HepG2 (cell line): ENCODE measurements around the gene RPRD1A. TPM values are rescaled to one million over a fixed set of nuclear protein-coding genes. Genes with fewer than 3 reads are reported as not detected.

Source experiments
- ATAC-seq: fragments of 200-7000 bp; cut with Tn5 transposase; 3 replicates; pipeline ENCODE4 v1.9.1; 2020; ENCODE audit warnings: mild to moderate bottlenecking, moderate library complexity
- BruUV-seq: library from RNA; stranded (reverse); fragments of 400-500 nt; replicated peaks from 2 replicates; lab custom pipeline; 2021; lab: Mats Ljungman, UMichigan
- CTCF ChIA-PET: fragments of 300-600 bp; formaldehyde crosslinking; extraction: SDS; loops from one replicate; lab custom pipeline; 2021; ENCODE audit warnings: low total read pairs, inconsistent platforms, low intra/inter-chr PET ratio; lab: Yijun Ruan, JAX
- POLR2A ChIA-PET: fragments of 350-600 bp; sonication (Branson Sonifier 250); formaldehyde crosslinking; loops from one replicate; lab custom pipeline; 2020; ENCODE audit warnings: antibody characterized with exemption, inconsistent platforms; lab: Yijun Ruan, JAX
- DNase-seq: peaks from one replicate; pipeline ENCODE4 v3.0.0-alpha.2; 2015; ENCODE audit warnings: low spot score
- FAIRE-seq: peaks from 3 replicates; lab custom pipeline; 2011; peaks lifted over from hg19 to GRCh38; lab: Jason Lieb, UNC
- H2AFZ ChIP-seq: one replicate; pipeline ENCODE4 v1.6.1; 2011; ENCODE audit warnings: low read length, inconsistent platforms
- H3K27ac ChIP-seq: fragments of 300-600 bp; 3 replicates; pipeline ENCODE4 v1.8.0; 2011; ENCODE audit warnings: mixed run types, mild to moderate bottlenecking, mixed read lengths, low read length, inconsistent platforms; ENCODE audit not compliant: insufficient read depth; ENCODE audit errors: extremely low read length
- H3K27me3 ChIP-seq, 2 experiments: fragments of 200-600 bp in 1 of 2; 2 replicates in 1 of 2; 3 replicates in 1 of 2; pipeline versions ENCODE4 v1.6.0 to v1.8.0; 2011; ENCODE audit warnings: low read length in 2 of 2, mild to moderate bottlenecking in 2 of 2, moderate library complexity in 2 of 2, inconsistent platforms in 1 of 2; ENCODE audit not compliant: insufficient read depth in 2 of 2, control insufficient read depth in 1 of 2
- H3K36me3 ChIP-seq, 2 experiments: fragments of 200-600 bp in 1 of 2; replicated peaks in 1 of 2; 2 replicates in 1 of 2; 3 replicates in 1 of 2; pipeline versions ENCODE4 v1.5.1 to v1.8.0; 2011; ENCODE audit warnings: low read length in 2 of 2, inconsistent platforms in 1 of 2; ENCODE audit not compliant: insufficient read depth in 2 of 2, control insufficient read depth in 1 of 2
- H3K4me1 ChIP-seq: 2 replicates; pipeline ENCODE4 v1.5.1; 2012; ENCODE audit warnings: low read length, inconsistent platforms; ENCODE audit not compliant: insufficient read depth
- H3K4me2 ChIP-seq: 2 replicates; pipeline ENCODE4 v1.6.0; 2011; ENCODE audit warnings: low read depth, low read length, inconsistent platforms
- H3K4me3 ChIP-seq, 3 experiments: fragments of 200-600 bp in 1 of 3; sonication (generic), shearing (Covaris generic) in 1 of 3; replicated peaks in 1 of 3; 2 replicates each; pipeline ENCODE4 v1.5.1; 2011 to 2016; ENCODE audit warnings: low read length in 3 of 3, inconsistent platforms in 2 of 3, low read depth in 2 of 3, mild to moderate bottlenecking in 2 of 3, control low read depth in 1 of 3, mixed read lengths in 1 of 3; ENCODE audit not compliant: insufficient read depth in 1 of 3
- H3K79me2 ChIP-seq: one replicate; pipeline ENCODE4 v1.6.1; 2011; ENCODE audit warnings: low read length, inconsistent platforms; ENCODE audit not compliant: insufficient read depth
- H3K9ac ChIP-seq: 2 replicates; pipeline ENCODE4 v1.6.0; 2011; ENCODE audit warnings: mild to moderate bottlenecking, low read depth, low read length, inconsistent platforms; ENCODE audit not compliant: insufficient read depth
- H3K9me3 ChIP-seq: 2 replicates; pipeline ENCODE4 v1.5.1; 2012; ENCODE audit warnings: mild to moderate bottlenecking, low read length
- H4K20me1 ChIP-seq: 2 replicates; pipeline ENCODE4 v1.6.0; 2011; ENCODE audit warnings: inconsistent platforms, mild to moderate bottlenecking, low read length, moderate library complexity; ENCODE audit not compliant: insufficient read depth
- ATF7 ChIP-seq, 2 experiments: fragments of 450-650 bp in 1 of 2; sonication (generic) in 1 of 2; formaldehyde crosslinking in 1 of 2; IDR thresholded peaks; 2 replicates each; pipeline versions ENCODE4 v1.4.0 to v1.6.1; 2016 to 2020; ENCODE audit warnings: antibody characterized with exemption in 1 of 2, mild to moderate bottlenecking in 1 of 2, missing genetic modification reagents in 1 of 2
- ATRX ChIP-seq: sonication (generic); formaldehyde crosslinking; IDR thresholded peaks from 2 replicates; pipeline ENCODE4 v1.4.0; 2020; ENCODE audit warnings: missing genetic modification reagents, borderline replicate concordance
- BRCA1 ChIP-seq: sonication (generic); formaldehyde crosslinking; IDR thresholded peaks from 2 replicates; pipeline ENCODE4 v1.4.0; 2020; ENCODE audit warnings: missing genetic modification reagents
- KAT7 ChIP-seq: IDR thresholded peaks from 2 replicates; pipeline ENCODE4 v1.6.1; 2018; ENCODE audit warnings: borderline replicate concordance, missing compliant biosample characterization
- MEF2D ChIP-seq: sonication (generic); formaldehyde crosslinking; IDR thresholded peaks from 2 replicates; pipeline ENCODE4 v1.5.1; 2020; ENCODE audit warnings: mild to moderate bottlenecking, missing genetic modification reagents
- MLLT10 ChIP-seq: sonication (generic); formaldehyde crosslinking; IDR thresholded peaks from 2 replicates; pipeline ENCODE4 v1.4.0; 2020; ENCODE audit warnings: missing genetic modification reagents
- SAFB2 ChIP-seq: sonication (generic); formaldehyde crosslinking; IDR thresholded peaks from 2 replicates; pipeline ENCODE4 v1.5.1; 2020; ENCODE audit warnings: missing genetic modification reagents, low read depth, mild to moderate bottlenecking, borderline replicate concordance
- SALL2 ChIP-seq: sonication (generic); formaldehyde crosslinking; IDR thresholded peaks from 2 replicates; pipeline ENCODE4 v1.8.1; 2023; ENCODE audit warnings: mild to moderate bottlenecking, missing genetic modification reagents, inconsistent platforms
- SKI ChIP-seq: fragments of 450-650 bp; IDR thresholded peaks from one replicate; pipeline ENCODE4 v1.6.1; 2018; ENCODE audit warnings: mild to moderate bottlenecking; ENCODE audit not compliant: partially characterized antibody
- SOX6 ChIP-seq, 2 experiments: fragments of 450-650 bp in 1 of 2; sonication (generic) in 1 of 2; formaldehyde crosslinking in 1 of 2; IDR thresholded peaks; 2 replicates each; pipeline versions ENCODE4 v1.4.0 to v1.6.1; 2017 to 2020; ENCODE audit warnings: antibody characterized with exemption in 1 of 2, mild to moderate bottlenecking in 1 of 2, missing genetic modification reagents in 1 of 2
- TEAD3 ChIP-seq: optimal IDR thresholded peaks from 2 replicates; pipeline ENCODE3; 2016; ENCODE audit warnings: borderline replicate concordance
- ZFP37 ChIP-seq: sonication (generic); formaldehyde crosslinking; IDR thresholded peaks from 2 replicates; pipeline ENCODE4 v1.4.0; 2020; ENCODE audit warnings: missing genetic modification reagents, borderline replicate concordance
- ZNF124 ChIP-seq: sonication (generic); formaldehyde crosslinking; IDR thresholded peaks from 2 replicates; pipeline ENCODE4 v1.4.0; 2020; ENCODE audit warnings: missing genetic modification reagents
- WGBS: methylation state at CpG from one replicate; pipeline ENCODE4 v1.1.6; 2017; ENCODE audit warnings: low lambda C conversion rate; 5-methylcytosine and 5-hydroxymethylcytosine counted together
- in situ Hi-C: cut with HindIII; loops from 2 replicates; pipeline ENCODE4 v1.10.0; 2017; ENCODE audit warnings: low pct_unique_long_range_greater_than_20kb; ENCODE audit not compliant: extremely low pct_ligation_motif_present
- intact Hi-C: fragments of 100-400 bp; cut with micrococcal nuclease; formaldehyde crosslinking; loops from one replicate; pipeline ENCODE4 v1.10.0; 2022; ENCODE audit not compliant: unreplicated experiment
- polyA plus RNA-seq, 8 experiments: library from polyadenylated mRNA; depleted of rRNA in 3 of 8; stranded (reverse) in 7 of 8; unstranded in 1 of 8; fragments of >200 nt; fragmentation: Illumina TruSeq in 4 of 8; extraction: Trizol in 4 of 8; gene quantifications; 2 replicates each; pipeline versions ENCODE4 v1.2.1 to v1.2.3, GENCODE V29; 2011 to 2016; ENCODE audit warnings: low read depth in 4 of 8, missing spikeins in 1 of 8, mixed read lengths in 1 of 8; ENCODE audit not compliant: insufficient read depth in 1 of 8
- total RNA-seq, 5 experiments: library from RNA; depleted of rRNA; stranded (reverse); fragments of >200 nt; fragmentation: Illumina TruSeq; extraction: Trizol; gene quantifications; 2 replicates each; pipeline ENCODE4 v1.2.3, GENCODE V29; 2016; ENCODE audit warnings: low read depth in 1 of 5
- TF ChIP-seq, protein P1 (sequence below): sonication (generic); formaldehyde crosslinking; IDR thresholded peaks from 2 replicates; pipeline ENCODE4 v1.4.0; 2020; ENCODE audit warnings: missing genetic modification reagents, borderline replicate concordance
- TF ChIP-seq, protein P2 (sequence below): sonication (generic); formaldehyde crosslinking; IDR thresholded peaks from 2 replicates; pipeline ENCODE4 v1.8.1; 2023; ENCODE audit warnings: mild to moderate bottlenecking, missing genetic modification reagents

The RPRD1A gene
- total and polyA plus RNA-seq, 2 of the 13 experiments (the other 11 are each of a cell fraction or from before 2014, with no cell fraction given), result 42.5 to 78.2 TPM

GRCh38 chr18:35941299-35941698, 126.1 kb downstream of the RPRD1A start:
- H3K9me3 ChIP-seq, result no peaks in the 10 kb centered on the region
- no peak for ATAC-seq
- CTCF ChIA-PET, result no interaction called here

More at GRCh38 chr18:35941299-35941698, 126.1 kb downstream of the RPRD1A start:
- POLR2A ChIA-PET, result no interaction called here
- Histone ChIP-seq H3K79me2 (no peaks in the 10 kb centered on the region), H3K4me1 (no peaks in the 10 kb centered on the region), H3K27ac (no peak overlapping the region), H3K4me2 (no peak overlapping the region), H3K27me3 (no peaks in the 10 kb centered on the region), H3K9ac (no peak overlapping the region), H3K4me3 (no peak overlapping the region), H4K20me1 (no peaks in the 10 kb centered on the region), H3K36me3 (no peaks in the 10 kb centered on the region), H2AFZ (no peak overlapping the region)
- in situ Hi-C loops, result no loop called here
- WGBS, result 38% methylated on average over 6 of the region's 6 CpGs
- DNase-seq, result no peak
- intact Hi-C loops, result no loop called here
- TF ChIP-seq MEF2D (CRISPR knock-in tag) (no peak), MLLT10 (CRISPR knock-in tag) (no peak), SOX6 (IDR thresholded peaks at IDR 0.05) (no peak), SOX6 (CRISPR knock-in tag; IDR thresholded peaks at IDR 0.05) (no peak), ZNF124 (CRISPR knock-in tag) (no peak), ZFP37 (CRISPR knock-in tag) (no peak), SAFB2 (no peak), ATRX (CRISPR knock-in tag) (no peak), SKI (no peak), KAT7 (CRISPR knock-in tag) (no peak), TEAD3 (CRISPR knock-in tag) (no peak), BRCA1 (CRISPR knock-in tag) (no peak), ATF7 (IDR thresholded peaks at IDR 0.05) (no peak), ATF7 (CRISPR knock-in tag; IDR thresholded peaks at IDR 0.05) (no peak), SALL2 (CRISPR knock-in tag) (no peak)
- TF ChIP-seq, protein P1, sequence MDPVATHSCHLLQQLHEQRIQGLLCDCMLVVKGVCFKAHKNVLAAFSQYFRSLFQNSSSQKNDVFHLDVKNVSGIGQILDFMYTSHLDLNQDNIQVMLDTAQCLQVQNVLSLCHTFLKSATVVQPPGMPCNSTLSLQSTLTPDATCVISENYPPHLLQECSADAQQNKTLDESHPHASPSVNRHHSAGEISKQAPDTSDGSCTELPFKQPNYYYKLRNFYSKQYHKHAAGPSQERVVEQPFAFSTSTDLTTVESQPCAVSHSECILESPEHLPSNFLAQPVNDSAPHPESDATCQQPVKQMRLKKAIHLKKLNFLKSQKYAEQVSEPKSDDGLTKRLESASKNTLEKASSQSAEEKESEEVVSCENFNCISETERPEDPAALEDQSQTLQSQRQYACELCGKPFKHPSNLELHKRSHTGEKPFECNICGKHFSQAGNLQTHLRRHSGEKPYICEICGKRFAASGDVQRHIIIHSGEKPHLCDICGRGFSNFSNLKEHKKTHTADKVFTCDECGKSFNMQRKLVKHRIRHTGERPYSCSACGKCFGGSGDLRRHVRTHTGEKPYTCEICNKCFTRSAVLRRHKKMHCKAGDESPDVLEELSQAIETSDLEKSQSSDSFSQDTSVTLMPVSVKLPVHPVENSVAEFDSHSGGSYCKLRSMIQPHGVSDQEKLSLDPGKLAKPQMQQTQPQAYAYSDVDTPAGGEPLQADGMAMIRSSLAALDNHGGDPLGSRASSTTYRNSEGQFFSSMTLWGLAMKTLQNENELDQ (CRISPR knock-in tag), result no peak
- TF ChIP-seq, protein P2, sequence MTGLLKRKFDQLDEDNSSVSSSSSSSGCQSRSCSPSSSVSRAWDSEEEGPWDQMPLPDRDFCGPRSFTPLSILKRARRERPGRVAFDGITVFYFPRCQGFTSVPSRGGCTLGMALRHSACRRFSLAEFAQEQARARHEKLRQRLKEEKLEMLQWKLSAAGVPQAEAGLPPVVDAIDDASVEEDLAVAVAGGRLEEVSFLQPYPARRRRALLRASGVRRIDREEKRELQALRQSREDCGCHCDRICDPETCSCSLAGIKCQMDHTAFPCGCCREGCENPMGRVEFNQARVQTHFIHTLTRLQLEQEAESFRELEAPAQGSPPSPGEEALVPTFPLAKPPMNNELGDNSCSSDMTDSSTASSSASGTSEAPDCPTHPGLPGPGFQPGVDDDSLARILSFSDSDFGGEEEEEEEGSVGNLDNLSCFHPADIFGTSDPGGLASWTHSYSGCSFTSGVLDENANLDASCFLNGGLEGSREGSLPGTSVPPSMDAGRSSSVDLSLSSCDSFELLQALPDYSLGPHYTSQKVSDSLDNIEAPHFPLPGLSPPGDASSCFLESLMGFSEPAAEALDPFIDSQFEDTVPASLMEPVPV (CRISPR knock-in tag), result no peak
- BruUV-seq, result no TSS peak
- no peak for FAIRE-seq
